Measurements from ENCODE around the gene DUSP22.

DNA sequence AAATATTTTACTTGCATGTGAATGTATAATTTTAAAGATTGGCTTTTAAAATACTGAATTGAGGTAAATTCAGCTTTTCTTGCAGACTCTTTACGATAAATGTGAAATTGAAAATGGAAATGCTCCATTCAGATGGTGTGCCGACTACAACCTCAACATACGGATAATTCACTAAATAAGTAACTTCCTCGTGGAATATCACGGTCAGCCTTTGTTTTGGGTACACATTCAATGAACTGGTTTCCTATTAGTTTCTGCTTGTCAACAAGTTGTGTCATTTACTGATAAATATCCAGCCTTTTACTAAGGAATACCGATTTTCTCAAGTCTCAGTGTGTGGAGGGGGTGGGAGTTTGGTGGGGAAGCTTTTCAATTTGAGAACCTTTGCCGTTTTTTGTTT is 96.9 kb downstream of the DUSP22 start:
- TF ChIP-seq, protein P1, sequence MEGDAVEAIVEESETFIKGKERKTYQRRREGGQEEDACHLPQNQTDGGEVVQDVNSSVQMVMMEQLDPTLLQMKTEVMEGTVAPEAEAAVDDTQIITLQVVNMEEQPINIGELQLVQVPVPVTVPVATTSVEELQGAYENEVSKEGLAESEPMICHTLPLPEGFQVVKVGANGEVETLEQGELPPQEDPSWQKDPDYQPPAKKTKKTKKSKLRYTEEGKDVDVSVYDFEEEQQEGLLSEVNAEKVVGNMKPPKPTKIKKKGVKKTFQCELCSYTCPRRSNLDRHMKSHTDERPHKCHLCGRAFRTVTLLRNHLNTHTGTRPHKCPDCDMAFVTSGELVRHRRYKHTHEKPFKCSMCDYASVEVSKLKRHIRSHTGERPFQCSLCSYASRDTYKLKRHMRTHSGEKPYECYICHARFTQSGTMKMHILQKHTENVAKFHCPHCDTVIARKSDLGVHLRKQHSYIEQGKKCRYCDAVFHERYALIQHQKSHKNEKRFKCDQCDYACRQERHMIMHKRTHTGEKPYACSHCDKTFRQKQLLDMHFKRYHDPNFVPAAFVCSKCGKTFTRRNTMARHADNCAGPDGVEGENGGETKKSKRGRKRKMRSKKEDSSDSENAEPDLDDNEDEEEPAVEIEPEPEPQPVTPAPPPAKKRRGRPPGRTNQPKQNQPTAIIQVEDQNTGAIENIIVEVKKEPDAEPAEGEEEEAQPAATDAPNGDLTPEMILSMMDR (IDR thresholded peaks at IDR 0.05; ENCODE audit: insufficient read depth, low read depth, low read length) = no peak
- TF ChIP-seq EZH2 (IDR thresholded peaks at IDR 0.05; ENCODE audit: insufficient read depth, low read length) = no peak
